ENCODE data around the gene LRGUK.
A peak's percentile ranks its signal among the peaks of the same experiment; 100 is the strongest.

LRGUK gene

GRCh38 chr7:134126596-134126965 is 559 bp upstream of the LRGUK start:
- no peak for DNase-seq (ENCODE audit: low read depth)
- H3K4me3 ChIP-seq (ENCODE audit: low read depth, low read length): peak overlapping the region; percentile 8; the same call in 1 of the 2 replicates
- no peak for TF ChIP-seq CTCF (IDR thresholded peaks at IDR 0.05; ENCODE audit: insufficient read depth, low read depth, low read length, missing control alignments)

GRCh38 chr7:134128829-134129228 is 1.7 kb downstream of the LRGUK start:
- no peak for DNase-seq (ENCODE audit: low read depth)
- TF ChIP-seq CTCF (IDR thresholded peaks at IDR 0.05; ENCODE audit: insufficient read depth, low read depth, low read length, missing control alignments): no peak
- no peak overlapping the region for H3K4me3 ChIP-seq (ENCODE audit: low read depth, low read length)

GRCh38 chr7:134129856-134130523 is 2.9 kb downstream of the LRGUK start:
- DNase-seq (ENCODE audit: low read depth): no peak
- TF ChIP-seq CTCF (IDR thresholded peaks at IDR 0.05; ENCODE audit: insufficient read depth, low read depth, low read length, missing control alignments): no peak
- no peak overlapping the region for H3K4me3 ChIP-seq (ENCODE audit: low read depth, low read length)

GRCh38 chr7:134134004-134134403 is 6.9 kb downstream of the LRGUK start:
- DNase-seq (ENCODE audit: low read depth): no peak
- H3K4me3 ChIP-seq (ENCODE audit: low read depth, low read length): no peak overlapping the region
- no peak for TF ChIP-seq CTCF (IDR thresholded peaks at IDR 0.05; ENCODE audit: insufficient read depth, low read depth, low read length, missing control alignments)

GRCh38 chr7:134140889-134141867 is 14.0 kb downstream of the LRGUK start:
- TF ChIP-seq CTCF (IDR thresholded peaks at IDR 0.05; ENCODE audit: insufficient read depth, low read depth, low read length, missing control alignments): peak; percentile 88
- no peak overlapping the region for H3K4me3 ChIP-seq (ENCODE audit: low read depth, low read length)
- peak; percentile 69 for DNase-seq (ENCODE audit: low read depth)

- DNase-seq (ENCODE audit: low read depth): no peak
- no peak for TF ChIP-seq CTCF (IDR thresholded peaks at IDR 0.05; ENCODE audit: insufficient read depth, low read depth, low read length, missing control alignments)
- no peak overlapping the region for H3K4me3 ChIP-seq (ENCODE audit: low read depth, low read length)
Measured at GRCh38 chr7:134141868-134142264, 14.7 kb downstream of the LRGUK start.

Data from GM12865 (cell line).